HG03354 (cell line): ENCODE measurements around the gene IRF2.
"Not testable (repeated sequence)": the region's sequence is repeated elsewhere in the genome, so short reads cannot be mapped to it uniquely, and the experiment has no call there.

Experiments used
- ATAC-seq: cut with Tn5 transposase; IDR thresholded peaks from one replicate; pipeline ENCODE4 v1.9.1; 2021; ENCODE audit warnings: mild to moderate bottlenecking; ENCODE audit not compliant: unreplicated experiment, poor library complexity, severe bottlenecking

Gene IRF2

DNA sequence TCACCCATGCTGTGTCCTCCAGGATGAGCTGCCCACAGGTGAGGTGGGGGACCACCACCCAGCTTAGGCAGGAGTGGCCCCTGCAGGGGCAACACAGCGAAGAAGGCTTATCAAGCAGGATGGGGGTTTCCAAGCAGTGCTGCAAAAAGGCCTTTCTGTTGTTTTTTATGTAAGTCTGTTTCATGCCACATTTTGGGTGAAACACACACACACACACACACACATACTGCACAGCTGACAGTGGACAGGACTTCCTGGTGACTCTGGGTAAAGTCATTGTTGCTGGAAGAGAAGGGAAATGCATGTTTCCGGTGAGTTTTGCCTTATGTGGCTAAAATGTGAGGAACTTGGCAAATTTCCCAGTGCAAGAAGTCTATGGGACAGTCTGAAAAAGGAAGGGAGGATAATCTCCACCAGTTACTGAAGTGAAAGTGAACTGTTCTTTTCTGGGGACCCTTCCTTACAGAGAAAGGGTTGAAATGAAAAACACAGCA, 119.2 kb downstream of the IRF2 start:
- peak; percentile 49 for ATAC-seq

DNA sequence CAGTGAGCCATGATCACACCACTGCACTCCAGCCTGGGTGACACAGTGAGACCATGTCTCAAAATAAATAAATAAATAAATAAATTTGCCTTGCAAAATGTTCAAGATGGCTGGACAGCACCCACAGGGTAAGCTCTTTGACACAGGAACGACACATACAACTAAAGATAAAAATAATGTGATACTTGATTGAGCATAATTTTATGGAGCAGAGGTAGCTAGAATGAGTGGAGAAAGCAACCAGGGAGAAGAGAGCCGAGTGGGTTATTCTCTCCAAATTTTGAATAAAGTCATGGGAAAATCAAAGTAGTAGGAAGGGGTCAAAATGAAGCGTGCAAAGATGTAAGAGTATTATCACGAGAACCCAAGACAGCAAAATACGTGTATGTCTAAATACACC, 121.5 kb downstream of the IRF2 start:
- ATAC-seq, result no peak

DNA sequence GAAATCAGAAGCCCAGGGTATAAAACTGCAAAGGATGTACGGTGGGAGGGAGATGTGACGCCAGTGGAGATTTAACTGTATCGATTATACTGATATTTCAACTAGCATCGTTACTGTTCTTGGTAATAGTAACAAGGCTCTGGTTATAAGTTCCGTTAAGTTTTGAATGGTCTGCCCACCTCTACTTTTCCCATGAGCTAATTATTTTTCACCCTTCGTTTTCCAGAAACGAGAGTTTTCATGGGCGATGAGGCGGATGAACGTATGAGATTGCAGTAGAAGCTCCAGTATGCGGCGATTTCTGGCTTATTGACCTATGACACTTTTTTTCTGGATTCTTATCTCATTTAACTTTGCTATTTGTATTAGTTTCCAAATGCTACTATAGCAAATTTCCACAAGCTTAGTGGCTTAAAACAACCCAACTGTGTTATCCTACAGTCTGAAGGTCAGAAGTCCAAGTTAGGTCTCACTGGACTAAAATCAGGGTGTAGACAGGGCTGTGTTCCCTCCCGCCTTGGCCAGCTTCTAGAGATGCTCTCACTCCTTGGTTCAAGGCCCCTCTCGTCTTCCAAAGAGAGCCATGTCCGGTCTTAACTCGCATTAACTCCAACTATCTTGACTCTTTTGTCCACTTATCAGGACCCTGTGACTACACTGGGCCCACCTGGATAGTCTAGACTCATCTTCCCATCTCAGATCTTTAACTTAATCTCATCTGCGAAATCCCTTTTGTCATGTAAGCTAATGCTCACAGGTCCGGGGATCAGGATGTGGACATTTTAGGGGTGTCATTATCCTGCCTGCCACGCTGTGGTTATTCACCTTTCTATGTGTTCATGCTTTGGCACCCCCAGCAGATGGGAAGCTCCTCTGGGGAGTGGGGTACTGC, 122.5 kb downstream of the IRF2 start:
- no peak for ATAC-seq

DNA sequence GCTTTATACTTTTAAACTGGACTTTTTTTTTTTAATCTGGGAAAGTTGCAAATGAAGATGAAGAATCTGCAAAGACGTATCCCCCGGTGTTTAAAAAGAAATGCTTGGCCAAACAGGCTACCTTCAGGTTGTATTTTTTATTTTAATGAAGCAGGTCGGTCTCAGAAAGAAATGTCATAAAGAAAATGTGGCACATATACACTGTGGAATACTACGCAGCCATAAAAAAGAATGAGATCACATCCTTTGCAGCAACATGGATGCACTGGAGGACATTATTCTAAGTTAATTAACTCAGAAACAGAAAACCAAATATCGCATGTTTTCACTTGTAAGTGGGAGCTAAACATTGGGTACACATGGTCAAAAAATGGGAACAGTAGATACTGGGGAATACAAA, 123.4 kb downstream of the IRF2 start:
- ATAC-seq, result no peak

DNA sequence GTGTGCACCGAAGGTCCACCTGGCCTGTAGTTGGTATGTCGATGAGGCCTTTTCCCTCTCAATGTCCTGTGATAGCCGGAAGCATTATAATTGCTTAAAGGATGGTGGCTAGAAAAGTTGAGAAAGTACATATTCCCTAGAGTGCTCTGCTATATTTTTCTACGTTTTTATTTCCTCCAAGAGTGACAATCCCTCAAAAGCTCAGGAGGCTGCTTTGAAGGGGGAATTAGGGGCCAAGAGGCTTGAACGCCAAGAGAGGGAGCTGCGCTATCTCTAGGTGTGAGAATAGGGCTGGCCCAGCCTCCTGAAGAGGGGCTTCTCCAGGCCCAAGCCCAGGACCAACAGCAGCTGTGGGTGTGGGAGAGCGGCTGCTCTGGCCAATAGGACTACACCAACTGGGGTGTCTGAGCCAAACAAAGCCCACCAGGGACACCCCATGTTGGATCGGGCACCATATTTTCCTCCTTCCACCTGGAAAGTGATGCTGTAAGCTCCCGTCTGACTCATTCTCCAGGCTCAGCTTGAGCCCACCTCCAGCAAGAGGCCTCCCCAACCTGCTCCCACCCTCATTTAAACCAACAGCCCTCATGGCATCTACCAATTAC, 124.0 kb downstream of the IRF2 start:
- ATAC-seq, result no peak

DNA sequence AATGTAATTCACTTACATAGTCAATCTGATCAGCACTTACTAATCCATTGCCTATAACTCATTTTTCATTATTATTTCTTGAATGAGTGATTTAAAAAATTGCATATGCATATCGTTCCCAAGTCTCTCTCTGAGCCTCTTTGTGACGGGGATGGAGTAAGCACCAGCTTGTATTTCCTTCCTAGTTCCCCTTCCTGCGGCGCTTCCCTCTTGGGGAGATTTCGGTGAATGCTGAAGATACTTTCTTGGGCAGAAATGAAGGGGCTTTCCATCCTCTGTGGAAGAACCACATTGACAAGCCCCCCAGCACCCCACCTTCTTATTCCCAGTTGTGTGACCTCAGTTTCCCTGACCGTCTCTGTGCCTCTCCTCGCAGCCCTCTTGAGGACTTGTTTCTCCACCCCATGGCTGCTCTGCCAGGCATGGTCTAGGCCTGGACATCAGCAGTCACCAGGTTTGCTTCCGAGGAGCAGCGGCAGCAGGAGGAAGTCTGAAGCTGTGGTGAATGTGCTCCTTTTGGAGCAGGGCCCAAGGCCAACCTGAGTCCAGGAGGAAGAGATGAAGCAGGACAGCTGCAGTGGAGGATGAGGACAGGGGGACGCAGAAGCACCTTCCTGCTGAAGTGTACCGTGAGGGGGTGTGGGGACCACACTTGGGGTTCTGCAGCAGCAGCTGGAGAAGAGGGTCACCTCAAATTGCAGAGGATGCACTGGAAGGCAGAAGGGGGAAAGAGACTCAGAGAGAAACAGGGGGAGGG, 124.9 kb downstream of the IRF2 start:
- no peak for ATAC-seq

DNA sequence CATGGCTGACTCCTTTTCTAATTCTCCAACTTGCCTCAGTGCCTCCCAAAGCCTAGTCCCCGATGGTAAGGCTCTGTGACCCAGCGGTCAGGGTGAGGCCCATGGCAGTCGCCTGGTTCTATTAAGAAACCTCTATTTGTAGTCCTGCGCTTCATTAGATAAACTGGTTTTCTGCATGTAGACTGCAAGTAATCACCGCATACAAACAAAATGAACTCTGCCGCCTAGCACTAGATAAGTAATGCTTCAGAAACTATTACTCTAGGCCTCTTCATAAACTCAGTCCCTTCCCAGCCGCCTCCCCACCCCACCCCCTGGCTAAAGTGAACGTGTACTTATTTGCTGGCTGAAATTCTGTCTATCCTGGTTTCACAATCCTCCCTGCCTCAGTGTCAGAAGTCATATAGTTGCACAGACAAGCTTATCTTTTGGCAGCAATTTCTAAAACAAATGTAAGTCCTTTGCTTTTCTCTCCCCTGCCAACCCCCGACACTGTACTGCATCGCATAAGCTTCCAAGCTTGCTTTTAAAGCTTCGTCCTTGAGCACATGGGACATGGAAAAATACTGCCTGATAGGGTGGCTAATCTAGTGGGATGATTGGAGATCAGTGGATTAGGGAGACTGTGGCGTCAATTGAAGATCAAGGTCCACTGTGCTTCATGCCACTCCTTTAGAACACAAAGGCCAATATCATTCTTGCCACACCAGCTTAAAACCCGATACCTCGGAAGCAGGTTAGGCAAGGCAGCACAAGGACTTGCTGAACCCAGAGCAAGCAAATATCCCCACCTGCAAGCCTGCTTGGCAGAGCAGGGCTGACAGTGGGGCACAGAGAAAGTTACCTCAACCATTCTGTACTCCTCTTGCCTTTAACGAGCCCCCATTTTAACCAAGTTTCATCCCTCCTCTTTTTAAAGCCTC, 125.8 kb downstream of the IRF2 start:
- ATAC-seq, result no peak

DNA sequence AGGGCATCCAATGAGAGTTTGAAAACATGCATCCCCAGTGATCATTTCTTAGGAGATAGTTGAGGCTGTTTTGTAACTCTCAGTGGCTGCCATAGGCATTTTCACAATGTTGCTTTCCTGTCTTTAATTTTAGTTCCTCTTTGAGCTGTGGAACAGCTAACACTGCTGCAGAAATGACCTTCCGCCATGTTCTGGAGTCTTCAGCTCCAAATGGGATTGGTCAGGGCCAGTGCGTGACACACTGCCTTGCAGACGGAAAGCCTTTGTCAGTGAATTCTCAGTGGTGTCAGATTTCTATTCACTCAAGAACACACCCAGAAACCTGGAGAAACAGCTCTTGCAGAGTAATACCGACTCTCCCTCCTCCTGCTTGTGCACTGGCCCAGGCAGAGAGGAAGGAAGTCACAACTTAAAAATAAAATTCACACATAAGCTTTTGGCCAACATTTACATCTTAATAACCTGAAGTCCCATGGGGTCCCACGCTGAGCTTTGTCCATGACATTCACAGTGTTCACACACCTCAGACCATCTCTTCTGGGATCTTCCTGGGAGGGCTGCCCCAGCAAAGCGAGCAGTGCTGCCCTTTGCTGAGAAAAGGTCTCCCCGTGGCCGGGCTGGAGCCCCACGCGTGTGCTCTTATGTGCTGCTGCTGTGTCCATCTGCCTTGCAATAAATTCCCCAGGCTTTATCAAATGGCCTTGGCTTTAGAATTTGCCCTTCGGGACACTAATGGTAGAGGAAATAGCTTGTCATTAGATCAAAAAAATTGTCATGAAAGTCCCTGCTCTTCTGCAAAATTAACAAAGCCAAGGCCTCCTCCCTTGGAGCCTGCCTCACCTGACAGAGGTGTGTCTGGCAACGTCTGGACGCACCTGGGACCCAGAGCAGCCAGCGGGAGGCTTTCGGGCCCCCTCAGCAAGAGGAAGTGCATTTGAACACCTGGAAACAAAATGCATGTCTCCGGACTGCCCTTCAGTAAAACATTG, 126.8 kb downstream of the IRF2 start:
- ATAC-seq, result peak; percentile 66

DNA sequence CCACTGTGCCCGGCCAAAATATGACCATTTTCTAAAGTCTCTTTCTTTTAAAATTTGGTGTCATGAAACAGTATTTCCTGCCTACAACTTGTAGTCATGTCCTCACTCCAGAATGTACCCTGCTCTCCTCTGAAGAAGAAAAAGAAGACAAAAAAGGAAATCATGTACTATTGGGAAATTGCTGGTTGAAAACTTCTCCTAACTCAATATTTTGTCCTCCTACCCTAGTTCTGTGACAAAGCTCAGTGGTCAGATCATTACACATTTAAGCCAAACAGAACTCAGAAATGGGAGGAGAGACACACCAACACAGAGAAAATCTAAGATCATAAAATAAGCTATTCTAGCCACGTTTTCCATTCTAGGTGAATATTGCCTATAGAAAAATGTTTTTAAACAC, 127.7 kb downstream of the IRF2 start:
- no peak for ATAC-seq

DNA sequence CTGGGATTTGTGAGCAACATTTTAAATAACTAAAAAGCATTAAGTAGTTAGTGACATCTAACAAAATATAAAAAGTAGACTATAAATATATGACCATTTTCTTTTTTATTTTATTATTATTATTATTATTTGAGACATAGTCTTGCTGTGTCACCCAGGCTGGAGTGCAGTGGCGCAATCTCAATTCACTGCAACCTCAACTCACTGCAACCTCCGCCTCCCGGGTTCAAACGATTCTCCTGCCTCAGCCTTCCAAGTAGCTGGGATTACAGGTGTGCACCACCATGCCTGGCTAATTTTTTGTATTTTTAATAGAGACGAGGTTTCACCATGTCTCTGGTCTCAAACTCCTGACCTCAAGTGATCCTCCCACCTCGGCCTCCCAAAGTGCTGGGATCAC, 128.1 kb downstream of the IRF2 start:
- ATAC-seq, result not testable (repeated sequence)

DNA sequence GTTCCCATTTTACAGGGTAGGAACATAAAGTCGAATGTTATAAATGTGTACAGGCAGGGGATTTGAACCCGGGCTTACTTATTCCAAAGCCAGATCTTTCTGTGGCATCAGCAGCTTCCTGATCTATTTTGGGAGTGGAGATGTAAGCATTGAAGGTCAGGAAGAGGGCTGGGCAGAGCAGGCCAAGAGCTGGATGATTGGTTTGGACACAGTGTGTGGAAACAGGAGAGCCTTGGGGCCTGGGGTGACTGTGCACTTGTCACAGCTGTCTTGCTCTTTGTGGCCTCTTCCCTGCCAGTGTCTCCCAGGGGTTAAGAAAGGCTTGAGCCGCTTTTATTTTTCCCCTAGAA, 128.8 kb downstream of the IRF2 start:
- no peak for ATAC-seq

DNA sequence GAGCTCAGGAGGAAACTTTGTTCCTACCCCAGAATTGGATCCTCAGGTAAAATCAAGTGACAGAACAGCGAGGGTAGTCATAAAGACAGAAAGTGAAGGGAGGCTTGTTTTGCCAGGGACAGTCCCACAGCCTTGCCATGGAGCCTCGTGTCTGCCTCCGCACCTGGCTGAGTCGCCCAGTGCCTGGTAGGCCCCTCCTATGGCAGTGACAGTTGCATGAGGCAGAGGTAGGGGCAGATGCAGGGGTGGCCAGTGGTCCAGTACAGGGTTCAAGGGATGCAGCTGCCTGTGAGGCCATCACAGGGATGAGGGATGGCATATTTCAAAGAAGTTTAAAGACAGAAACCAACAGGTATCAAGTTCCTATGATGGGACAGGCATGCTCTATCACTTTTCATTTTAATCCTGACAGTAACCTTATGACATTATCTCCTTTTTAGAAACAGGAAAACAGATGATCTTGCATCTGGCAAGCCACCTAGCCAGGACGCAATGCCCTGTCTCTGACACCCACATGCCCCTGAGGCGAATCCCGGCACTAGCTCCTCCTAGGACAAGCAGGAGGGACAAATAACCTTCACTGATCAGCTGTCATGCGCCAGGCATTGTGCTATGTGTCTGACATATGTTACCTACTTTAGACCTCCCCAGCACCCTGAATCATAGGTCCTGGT, 129.3 kb downstream of the IRF2 start:
- ATAC-seq, result no peak

DNA sequence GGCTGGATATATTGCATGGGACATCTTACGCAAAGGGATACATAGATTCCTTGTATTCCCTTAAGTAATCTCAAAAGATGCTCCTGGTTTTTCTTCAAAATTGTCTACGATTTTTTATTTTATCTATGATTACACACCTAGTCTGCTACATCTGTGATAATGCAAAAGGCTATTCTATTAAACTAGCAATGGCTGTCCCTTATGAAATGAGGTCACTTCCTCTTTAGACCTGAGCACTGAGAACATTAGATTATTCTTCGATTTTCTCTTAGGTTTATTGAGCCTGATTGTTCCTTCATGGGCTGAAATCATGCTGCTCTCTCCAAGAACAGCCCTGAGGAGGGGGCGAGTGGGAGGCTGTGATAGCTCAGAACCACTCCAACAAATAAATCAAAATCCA, 129.9 kb downstream of the IRF2 start:
- ATAC-seq, result no peak

DNA sequence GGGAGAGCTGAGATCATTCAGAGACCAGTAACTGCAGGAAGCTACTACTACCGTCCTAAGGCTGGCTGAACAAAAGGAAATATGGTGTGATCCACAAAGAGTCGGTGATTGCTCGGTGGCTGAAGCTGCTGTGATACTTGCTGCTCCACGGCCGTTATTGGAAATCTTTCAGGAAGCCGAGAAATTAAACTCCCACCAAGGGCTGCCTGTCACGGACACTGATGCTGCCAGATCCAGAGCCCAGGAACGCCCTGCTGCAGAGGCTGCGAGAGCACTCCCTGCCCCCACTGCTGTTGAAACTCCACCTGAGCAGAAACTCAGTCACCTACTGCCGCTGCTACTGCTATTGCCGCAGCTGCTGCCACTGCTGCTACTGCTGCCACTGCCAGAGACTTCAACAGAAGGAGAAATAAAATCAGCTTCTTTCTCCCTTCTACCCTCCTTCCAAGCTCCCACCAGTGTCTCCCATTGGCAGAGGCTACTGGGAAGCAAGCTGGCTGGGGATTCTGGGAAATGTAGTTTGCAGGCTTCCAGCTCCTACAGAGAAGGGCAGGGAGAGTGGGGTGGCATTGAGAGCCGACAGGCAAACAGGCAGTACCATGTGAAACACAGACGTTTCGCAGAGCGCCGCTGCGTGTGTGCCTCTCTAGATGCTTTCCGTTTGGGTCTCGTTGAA, 130.7 kb downstream of the IRF2 start:
- ATAC-seq, result peak; percentile 51

DNA sequence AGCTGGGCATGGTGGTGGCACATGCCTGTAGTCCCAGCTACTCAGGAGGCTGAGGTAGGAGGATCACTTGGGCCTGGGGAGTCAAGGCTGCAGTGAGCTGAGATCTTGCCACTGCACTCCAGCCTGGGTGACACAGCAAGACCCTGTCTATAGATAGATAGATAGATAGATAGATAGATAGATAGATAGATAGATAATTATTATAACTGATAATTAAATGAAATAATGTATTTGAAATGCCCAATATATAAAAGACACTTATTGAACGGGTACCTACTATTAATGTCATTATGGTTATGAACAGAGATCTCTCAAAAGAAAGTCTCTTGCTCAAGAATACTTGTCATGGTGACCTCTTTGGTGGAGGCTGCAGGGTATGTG, 131.5 kb downstream of the IRF2 start:
- not testable (repeated sequence) for ATAC-seq

DNA sequence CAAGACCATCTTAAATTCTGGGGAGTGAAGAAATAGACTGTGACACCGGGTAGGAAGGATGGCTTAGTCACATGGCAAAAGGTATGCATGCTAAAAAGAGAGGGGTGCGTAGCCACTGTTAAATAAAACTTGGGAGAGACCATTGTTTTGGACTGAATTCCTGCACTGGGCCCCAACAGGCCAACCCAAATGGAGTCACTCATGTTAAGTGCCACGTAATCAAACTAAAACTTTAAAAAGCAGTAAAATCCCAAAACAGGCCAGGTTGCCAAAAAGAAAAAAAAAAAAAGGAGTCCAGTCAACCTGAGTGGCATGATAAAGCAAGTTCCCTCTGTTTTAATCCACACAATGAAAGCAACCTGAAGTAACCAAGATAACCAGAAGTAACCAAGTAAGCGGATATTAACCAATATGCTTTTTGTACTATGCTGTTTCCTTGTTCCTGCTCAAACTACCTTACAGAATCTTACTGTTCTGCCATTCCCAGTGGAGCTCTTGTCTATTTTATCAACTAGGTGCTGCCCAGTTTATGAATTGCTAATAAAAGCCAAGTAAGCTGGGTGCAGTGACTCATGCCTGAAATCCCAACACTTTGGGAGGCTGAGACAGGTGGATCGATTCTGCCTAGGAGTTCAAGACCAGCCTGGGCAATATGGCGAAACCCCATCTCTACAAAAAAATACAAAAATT, 132.0 kb downstream of the IRF2 start:
- ATAC-seq, result no peak
